HG03439 (cell line): ENCODE results near the gene ZNF771.
"Not testable (repeated sequence)": the region's sequence is repeated elsewhere in the genome, so short reads cannot be mapped to it uniquely, and the experiment has no call there.

ENCODE experiments used
- ATAC-seq: cut with Tn5 transposase; IDR thresholded peaks from one replicate; pipeline ENCODE4 v1.9.1; 2021; ENCODE audit warnings: mild to moderate bottlenecking, moderate library complexity; ENCODE audit not compliant: unreplicated experiment

The ZNF771 gene

DNA sequence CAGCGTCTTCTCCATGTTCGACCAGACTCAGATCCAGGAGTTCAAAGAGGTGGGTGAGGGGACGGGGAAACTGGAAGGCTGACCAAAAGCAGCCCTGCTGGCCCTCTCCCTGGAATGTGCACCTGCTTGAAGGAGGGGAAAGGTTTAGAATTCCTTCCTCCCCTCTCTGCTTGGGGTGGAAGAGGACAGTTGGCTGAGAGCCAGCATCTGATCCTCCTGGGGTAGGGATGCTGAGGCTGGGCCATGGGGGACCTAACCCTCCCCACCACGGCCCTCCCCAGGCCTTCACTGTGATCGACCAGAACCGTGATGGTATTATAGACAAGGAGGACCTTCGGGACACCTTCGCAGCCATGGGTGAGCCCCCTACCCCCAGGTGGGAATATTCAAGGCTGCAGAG, 31.5 kb upstream of the ZNF771 start:
- no peak for ATAC-seq

DNA sequence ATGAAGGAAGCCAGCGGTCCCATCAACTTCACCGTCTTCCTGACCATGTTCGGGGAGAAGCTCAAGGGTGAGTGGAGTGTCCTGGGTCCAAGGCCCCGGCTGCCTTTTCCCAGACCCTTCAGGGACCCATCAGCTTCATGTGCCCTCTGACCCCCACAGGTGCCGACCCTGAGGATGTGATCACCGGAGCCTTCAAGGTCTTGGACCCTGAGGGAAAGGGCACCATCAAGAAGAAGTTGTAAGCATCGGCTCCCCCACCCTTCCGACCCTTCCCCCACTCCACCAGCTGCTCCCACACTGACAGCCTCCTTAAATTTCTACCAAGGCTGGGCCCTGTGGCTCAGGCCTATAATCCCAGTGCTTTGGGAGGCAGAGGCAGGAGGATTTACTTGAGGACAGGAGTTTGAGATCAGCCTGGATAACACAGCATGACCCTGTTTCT, 30.9 kb upstream of the ZNF771 start:
- ATAC-seq, result no peak

DNA sequence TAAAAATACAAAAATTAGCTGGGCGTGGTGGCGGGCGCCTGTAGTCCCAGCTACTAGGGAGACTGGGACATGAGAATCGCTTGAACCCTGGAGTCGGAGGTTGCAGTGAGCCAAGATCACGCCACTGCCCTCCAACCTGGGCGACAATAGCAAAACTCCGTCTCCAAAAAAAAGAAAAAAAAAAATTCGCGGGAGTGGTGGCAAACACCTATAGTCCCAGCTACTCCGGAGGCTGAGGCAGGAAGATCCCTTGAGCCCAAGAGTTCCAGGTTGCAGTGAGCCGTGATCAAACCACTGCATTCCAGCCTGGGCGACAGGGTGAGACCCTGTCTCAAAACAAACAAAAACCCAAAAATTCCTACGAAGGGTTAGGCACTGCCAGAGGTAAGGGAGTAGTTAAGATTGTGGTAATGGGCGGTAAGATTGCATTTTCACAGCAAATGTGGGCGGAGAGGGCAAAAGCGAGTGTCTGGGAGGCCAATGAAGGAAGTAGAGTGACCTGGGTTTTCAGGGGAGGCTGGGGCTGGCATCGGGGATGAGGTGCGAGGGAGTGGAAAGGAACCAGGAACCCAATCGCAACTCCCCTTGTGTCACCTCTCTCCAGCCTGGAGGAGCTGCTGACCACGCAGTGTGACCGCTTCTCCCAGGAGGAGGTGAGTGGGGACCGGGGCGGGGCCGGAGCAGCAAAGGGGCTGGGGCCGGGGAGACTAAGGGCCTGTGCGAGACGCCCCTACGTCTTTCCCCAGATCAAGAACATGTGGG, 30.2 kb upstream of the ZNF771 start:
- ATAC-seq, result no peak

- peak; percentile 50 for ATAC-seq
Observed at GRCh38 chr16:30377812-30378235, 29.6 kb upstream of the ZNF771 start.

- peak; percentile 76 for ATAC-seq
Observed at GRCh38 chr16:30378236-30379157, 28.9 kb upstream of the ZNF771 start.

DNA sequence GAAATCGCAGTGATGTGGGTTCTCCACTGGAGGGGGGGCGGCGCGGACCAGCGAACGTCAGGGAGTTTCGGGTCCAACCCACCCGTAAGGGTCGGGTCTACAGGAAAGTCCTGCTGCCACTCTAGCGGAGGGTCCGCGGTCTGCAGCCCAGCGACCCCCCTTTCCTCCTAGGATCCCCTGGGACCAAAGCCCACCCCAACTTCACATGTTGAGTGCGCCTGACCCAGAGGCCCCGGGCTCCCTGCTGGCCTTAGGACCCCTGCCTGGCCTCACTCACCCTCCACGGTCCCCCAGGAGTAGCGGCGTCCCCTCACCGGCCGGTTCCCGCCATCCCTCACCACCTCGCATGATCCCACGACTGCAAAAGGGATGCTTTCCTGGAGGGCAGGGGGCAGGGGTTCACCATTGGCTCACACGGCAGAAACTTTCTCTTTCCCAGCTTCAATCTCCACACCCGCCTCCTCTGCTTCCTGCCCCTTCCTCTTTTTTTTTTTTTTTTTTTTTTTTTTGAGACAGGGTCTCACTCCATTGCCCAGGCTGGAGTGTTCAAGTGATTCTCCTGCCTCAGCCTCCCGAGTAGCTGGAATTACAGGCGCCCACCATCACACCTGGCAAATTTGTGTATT, 28.1 kb upstream of the ZNF771 start:
- no peak for ATAC-seq

- no peak for ATAC-seq
Observed at GRCh38 chr16:30380072-30380802, 27.2 kb upstream of the ZNF771 start.

DNA sequence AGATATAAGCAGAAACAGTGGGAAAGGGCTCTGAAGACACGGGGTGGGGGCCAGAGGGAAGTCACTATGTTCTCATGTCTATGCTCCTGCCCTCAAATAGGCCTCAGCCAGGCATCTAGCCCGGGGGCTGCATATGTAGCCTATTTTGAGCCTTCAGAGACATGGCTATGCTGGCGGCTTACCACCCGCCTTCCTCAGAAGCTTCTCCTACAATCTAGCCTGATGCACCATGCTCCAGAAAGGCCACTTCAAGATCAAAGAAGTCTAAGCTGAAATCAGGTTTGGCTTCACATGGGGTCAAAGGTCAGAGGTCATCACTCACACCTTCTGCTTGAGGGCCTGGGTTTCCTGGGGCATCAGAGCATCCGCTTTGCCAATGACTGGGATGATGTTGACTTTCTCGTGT, 26.6 kb upstream of the ZNF771 start:
- ATAC-seq, result no peak

DNA sequence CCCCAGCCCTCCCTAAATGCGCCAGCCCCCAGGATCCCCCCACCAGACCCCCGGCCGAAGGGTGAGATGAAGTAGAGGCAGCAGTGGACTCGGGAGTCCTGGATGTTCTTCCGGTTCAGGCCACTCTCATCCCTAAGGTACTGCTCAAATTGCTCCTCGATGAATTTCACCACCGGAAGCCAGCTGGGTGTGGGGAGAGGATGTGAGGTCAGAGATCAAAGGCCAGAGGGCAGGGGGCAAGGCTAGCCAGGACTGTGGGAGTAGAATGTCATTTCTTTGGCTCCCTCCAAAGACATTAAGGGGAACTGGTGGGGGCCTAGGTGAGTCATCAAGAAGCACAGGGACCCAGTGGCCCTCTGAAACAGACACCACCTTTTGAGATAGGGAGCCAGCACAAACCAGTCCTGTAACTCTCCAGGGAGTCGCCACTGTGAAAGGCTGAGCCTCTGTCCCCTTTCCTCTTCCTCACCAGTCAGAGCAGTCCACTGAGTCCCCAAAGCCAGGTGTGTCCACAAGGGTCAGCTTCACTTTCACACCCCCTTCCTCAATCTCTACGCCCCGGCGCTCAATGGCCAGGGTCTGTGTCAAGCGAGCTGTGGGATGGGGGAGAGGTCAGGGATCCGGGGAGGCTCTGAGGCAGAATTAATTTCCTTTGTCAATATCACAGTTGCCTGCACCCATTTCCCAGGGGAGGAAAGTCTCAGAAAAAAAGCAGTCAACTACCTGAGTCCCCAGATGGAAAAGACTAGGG, 25.9 kb upstream of the ZNF771 start:
- no peak for ATAC-seq

- peak; percentile 28 for ATAC-seq
Observed at GRCh38 chr16:30382111-30382881, 25.1 kb upstream of the ZNF771 start, which contains the start of gene SEPTIN1. Gene SEPTIN1 (minus strand): TSS chr16:30382561. CDS start chr16:30382542, 19 bp downstream.

DNA sequence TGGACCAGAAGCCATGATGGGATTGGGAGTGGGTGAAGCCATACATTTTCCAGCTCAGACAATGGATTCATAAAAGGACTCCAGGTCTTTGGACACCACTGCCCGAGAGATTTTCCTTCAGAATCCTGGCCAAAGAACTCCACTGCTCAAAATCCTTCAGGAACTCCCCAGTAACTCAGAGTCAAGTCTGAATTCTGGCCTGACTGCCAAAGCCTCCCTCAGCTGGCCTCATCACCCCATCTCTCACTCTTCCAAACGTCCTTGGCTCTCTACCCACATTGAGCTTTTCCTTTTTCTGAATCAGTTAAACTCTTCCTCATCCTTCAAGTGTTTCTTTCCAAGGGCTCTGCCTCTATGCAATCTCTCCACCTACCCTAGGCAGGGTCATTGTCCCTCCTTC, 23.9 kb upstream of the ZNF771 start:
- no peak for ATAC-seq

- ATAC-seq, result no peak
Observed at GRCh38 chr16:30394592-30395154, 12.7 kb upstream of the ZNF771 start.

- peak; percentile 61 for ATAC-seq
Observed at GRCh38 chr16:30395155-30395991, 12.0 kb upstream of the ZNF771 start, which contains the start of gene ZNF48. Gene ZNF48 (plus strand): TSS chr16:30395420. CDS start chr16:30395795, 375 bp downstream.

- no peak for ATAC-seq
Observed at GRCh38 chr16:30395992-30396585, 11.3 kb upstream of the ZNF771 start.

GRCh38 chr16:30396627-30397026, 10.8 kb upstream of the ZNF771 start:
- not testable (repeated sequence) for ATAC-seq

DNA sequence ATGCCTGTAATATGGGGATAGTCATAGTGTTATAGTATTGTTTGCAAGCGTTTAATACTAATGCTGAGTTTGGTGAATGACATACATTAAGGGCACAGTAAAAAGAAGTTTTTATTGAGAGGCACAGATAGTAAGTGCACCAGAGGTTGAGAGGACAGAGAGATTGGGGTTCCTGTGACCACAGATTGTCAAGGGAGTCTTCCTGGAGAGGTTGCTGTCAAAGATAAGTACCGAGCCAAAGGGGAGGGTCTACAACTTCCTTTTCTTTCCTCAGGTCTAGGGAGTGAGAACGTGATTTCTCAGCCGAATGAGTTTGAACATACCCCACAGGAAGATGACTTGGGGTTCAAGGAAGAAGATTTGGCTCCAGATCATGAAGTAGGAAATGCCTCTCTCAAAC, 10.3 kb upstream of the ZNF771 start:
- no peak for ATAC-seq
